HUDEP-2 (cell line): Measurements from ENCODE around the gene ADCYAP1.
"Not testable (repeated sequence)": the region's sequence is repeated elsewhere in the genome, so short reads cannot be mapped to it uniquely, and the experiment has no call there.

Source experiments
- DNase-seq, 76 experiments: peaks; one replicate each; lab custom pipeline; 2025; ENCODE audit not compliant: unreplicated experiment in 76 of 76; lab: John Stamatoyannopoulos, UW

ADCYAP1 gene

GRCh38 chr18:904218-905090, at the start of gene ADCYAP1:
ADCYAP1 (plus strand) TSS chr18:904871; CDS start chr18:905387, 516 bp downstream.
- no peak for DNase-seq

DNA sequence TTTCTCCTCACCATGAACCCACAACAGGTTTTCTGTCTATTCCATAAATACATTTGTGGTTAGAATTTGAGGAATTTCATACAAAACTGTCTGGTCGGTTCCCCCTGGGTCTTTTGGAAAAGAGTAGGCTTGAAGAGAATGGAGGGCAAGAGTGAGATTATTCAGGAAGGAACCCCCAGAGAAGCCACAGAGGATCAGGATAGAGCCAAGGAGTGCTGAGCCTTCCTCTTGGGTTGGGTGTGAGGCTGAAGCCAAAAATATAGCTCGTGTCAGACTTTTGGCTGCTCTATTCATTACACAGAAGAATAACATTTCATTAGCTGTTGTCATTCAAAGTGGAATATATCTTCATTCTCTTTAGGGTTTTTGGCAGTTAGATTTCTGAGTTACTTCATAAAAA, 46.7 kb upstream of the ADCYAP1 start:
- no peak for DNase-seq

DNA sequence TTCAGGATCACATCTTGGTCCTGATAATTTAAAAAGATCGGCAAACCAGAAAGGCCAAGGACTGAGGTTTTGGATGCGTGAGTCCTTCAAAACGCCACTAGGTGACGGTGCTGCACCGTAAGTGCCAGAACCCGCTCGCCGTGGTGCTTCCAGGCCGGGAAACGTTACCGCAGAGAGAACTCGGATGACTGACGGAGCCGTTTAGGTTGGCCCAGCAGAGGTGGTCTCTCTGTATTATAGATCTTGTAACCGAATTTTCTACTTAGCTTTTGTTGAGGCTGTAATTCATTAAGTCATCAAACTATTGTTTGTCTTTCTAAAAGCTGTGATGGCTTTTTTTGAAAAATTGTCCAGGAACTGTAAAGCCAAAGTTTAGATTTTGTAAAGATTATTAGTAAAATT, 39.8 kb upstream of the ADCYAP1 start:
- peak in 54 of 76 experiments; percentile 1 to 75 (median 21) for DNase-seq

DNA sequence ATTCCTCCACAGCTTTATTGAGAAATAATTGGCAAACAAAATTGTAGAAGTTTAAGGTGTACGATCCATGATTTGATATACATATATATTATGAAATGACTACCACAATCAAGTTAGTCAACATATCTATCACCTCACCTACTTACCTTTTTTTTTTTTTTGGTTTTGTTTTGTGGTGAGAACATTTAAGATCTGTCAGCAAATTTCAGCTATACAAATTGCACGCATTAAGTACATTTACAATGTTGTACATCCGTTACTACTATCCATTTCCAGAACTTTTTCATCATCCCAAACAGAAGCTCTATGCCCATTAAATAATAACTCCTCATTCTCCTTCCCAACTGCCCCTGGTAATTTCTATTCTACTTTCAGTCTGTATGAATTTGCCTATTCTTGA, 37.4 kb upstream of the ADCYAP1 start:
- no peak for DNase-seq

DNA sequence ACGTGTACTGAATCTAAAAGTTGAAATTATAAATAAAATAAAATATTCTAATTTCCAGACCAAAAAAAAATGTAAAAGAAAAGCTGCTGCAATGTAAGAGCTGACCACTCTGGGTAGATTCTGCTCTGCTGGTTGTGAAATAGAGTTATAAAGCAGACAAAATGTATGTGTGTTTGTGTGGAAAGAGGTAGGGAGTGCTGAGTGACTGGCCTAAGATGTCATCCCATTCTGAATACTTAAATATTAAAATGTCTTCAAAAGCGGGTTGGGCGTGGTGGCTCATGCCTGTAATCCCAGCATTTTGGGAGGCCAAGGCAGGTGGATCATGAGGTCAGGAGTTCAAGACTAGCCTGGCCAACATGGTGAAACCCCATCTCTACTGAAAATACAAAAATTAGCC, 31.2 kb upstream of the ADCYAP1 start:
- DNase-seq = not testable (repeated sequence)

DNA sequence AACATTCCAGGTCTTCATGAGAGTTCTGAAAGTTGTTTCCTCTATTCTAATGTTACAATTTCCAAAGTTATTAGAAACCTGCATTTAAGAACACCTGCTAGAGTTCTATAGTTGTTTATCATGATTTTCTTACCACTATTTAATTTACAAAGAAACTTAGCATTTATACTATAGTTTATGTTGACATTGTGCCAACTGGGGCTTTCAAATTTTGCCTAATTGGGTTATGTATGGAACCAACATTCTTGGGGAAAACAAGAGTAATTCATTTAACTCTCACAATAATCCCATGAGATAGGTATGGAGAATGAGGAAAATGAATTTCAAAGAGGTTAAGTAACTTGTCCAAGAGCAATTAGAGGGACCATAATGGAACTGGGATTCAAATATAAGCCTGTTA, 28.8 kb upstream of the ADCYAP1 start:
- DNase-seq = no peak

- DNase-seq = no peak
Observed at GRCh38 chr18:877238-877637, 27.4 kb upstream of the ADCYAP1 start.

DNA sequence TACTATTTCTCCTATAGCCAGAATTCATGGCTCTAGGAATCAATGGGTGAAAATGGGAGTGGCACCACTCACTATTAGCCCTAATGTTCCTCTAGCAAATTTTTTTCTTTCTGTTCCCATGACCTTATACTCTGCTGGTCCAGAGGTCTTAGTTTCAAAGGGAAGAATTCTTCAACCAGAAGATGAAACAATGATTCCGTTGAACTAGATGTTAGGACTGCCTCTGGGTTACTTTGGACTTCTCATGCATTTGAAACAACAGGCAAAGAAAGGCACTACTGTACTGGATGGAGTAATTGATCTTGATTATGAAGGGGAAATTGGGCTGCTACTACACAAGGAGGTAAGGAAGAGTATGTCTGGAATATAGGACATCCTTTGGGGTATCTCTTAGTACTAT, 18.6 kb upstream of the ADCYAP1 start:
- DNase-seq = no peak

GRCh38 chr18:887716-888115, 17.0 kb upstream of the ADCYAP1 start:
- DNase-seq = no peak

GRCh38 chr18:892316-892715, 12.4 kb upstream of the ADCYAP1 start:
- no peak for DNase-seq

DNA sequence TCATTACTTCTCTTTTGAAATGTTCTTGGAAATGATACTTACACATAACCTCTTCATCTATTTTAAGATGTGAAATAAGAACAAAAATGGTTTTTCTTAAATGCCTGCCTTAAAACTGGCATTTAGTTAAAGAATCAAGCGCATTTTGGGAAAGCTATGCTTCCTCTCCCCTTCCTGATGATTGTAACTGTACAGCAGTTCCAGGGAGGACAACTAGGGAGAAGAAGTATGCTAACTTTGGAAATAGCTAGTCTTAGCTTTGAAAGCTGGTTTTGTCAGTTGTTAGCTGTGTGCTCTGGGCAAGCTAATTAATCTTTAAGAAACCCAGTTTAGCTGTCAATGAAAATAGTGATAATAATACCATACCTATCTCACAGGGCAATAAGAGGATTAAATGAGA, 8.4 kb upstream of the ADCYAP1 start:
- DNase-seq = no peak

DNA sequence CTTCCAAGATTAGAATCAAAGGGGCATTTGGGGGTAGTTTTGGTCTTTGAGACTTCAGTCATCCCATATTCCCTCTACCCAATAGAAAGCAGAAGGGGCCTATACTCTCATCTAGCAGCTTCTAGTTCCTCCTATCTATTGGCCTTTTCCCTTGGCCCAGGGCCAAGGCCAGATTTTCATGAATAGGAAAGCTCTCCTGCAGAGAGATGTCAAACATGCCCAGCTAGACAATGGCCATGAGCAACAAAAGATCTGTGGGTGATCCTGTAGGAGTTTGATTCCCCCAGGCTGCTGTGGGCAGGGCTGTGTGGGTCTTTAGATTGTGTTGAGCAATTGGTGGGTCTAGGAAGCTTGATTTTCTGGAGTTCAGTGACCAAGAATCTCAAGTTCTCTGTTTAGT, 2.9 kb upstream of the ADCYAP1 start:
- DNase-seq = no peak

GRCh38 chr18:902229-902628, 2.4 kb upstream of the ADCYAP1 start:
- no peak for DNase-seq

GRCh38 chr18:903701-904100, 970 bp upstream of the ADCYAP1 start:
- DNase-seq = peak in 36 of 76 experiments; percentile 0 to 67 (median 9)

DNA sequence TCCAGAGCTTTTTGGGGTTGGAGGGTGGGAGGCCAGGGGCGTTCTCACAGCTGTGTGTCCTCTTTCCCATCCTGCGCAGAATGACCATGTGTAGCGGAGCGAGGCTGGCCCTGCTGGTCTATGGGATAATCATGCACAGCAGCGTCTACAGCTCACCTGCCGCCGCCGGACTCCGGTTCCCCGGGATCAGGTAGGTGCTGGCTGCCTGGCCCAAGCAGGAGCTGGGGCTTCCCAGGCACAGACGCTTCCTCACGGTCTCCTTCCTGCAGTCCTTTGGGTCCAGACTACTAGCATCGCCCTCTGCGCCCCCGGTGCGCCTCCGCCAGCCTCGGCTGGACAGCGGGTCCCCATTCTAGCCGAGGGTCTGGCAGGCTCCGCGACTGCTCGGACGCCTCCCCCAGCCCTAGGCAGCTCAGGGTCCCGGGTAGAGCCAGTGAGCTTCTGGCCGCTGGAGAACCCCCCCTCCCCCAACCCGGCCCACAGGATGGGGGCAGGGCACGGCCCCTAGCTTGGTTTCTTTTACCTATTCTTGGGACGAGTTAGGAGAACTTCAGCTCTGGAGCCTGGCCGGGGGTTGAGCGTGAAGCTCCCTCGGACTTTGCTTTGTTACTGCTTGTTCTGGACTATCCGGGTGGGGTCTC, 756 bp downstream of the ADCYAP1 start:
- DNase-seq = no peak

DNA sequence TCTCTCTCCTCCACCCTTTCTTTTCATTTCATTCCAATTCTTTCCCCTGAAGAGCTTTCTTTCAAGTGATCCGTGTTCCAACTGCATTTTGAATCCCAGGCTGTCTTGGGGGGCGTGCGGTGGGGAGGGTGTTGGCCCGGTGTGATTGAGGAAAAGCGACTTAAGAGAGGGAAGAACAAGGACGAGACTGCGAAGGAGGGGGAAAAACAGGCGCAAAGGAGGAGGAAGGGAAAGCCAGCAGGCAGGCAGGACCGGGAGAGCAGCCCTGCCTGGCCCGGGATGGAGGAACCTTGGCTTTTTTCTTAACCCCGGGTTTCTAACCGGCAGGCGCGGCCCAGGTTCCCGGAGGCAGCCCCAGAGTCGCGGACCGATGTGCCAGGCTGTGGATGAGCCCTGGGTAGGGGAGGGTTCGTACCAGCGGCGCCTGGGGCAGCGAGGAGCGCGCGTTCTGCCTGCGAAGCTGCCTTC, 1.3 kb downstream of the ADCYAP1 start:
- no peak for DNase-seq

DNA sequence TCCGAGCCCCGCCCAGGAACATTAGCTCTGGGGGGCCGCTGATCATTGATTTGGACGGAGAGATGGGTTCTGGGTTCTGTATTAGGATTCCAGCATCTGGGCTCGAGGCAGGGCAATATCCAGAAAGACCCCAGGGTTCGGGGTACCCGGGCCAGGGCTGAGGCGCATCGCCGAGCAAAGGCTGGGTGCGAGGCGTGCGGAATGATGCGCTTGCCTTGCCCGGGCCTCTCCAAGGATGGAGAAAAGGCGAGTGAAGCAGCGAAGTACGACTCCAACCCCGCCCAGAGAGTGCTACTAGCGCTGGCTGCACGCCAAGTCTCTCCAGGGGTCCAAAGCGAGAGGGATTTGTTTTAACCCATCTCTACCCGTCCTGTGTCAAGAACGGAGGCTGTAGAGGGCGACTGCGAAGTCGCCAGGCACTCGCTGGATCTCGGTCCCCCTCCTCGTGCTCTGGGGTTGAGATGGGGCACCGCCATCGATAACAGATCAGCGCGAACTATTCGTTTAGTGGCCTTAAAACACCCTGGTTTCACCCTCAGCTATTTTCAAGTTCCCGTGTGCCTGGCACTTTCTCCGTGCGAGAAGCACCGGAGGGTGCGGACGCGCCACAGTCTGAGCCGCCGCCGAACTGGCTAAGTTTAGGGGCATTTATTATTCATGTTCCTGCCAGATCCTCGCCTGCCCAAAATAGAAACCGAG, 1.9 kb downstream of the ADCYAP1 start:
- DNase-seq = no peak

DNA sequence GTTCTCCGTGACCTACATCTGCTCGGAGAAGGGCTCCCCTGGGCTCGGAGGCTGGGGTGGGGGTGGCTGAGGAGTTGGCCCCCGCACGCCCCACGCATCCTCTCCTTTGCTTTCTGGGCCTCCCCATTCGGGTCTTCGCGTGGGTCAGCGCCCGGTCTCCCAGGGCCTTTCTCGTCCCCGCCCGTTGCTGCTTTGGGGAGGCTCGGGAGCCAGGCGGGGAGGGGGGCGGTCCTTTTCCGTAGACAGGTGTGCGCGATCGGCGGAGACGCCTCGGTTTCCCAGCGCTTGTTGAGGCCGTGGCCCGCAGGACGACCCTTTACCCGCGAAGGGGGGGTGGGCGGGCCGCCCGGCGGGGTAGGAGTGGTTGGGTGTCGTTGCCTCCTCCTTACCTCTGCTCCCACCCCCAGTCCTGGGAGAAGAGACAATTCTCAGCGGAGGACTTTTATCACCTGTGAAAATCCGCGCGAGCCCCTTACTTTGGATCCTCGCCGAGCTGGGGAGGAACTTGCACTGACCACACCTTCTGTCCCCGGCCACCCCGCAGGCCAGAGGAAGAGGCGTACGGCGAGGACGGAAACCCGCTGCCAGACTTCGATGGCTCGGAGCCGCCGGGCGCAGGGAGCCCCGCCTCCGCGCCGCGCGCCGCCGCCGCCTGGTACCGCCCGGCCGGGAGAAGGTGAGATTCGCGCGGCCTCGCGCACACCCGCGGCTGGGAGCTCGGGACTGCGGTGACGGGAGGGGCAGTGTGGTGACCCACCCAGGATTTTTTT, 2.6 kb downstream of the ADCYAP1 start:
- DNase-seq = no peak

DNA sequence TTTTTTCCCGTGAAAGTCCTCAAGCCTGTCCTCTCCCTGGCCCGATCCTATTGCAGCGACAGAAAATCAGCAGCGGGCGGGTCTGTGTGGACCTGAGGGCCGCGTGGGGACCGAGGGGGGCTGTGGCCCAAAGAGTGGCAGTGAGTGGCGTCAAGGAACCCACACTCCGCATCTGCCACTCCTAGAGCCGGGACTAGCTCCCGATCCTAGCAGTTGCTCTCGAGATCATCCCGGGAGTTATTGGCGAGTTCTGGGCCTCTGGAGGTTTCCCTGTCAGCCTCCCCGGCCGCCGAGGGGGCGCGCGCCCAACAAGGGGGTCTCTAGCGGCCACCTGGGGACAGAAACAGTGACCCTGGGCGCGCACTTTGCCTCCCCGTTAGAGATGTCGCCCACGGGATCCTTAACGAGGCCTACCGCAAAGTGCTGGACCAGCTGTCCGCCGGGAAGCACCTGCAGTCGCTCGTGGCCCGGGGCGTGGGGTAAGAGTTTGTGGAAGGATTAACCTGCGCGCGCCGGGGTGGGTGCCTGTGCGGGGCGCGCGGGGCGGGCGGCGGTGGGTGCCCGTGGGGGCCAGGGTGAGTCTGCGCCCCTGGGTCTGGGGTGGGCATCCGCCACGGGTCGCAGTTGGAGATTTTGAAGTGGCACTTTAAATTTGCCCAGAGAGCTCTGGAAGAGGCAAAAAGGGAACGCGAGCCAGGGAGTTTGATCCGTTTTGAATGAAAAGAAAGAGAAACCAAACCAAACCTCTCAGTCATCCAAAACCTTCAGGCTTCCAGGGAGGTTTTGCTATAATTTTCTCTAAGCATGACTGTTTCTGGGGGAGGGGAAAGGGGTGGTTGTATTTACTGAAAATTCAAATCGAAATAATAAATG, 3.5 kb downstream of the ADCYAP1 start:
- DNase-seq = no peak
